ENCODE data around the gene SLC35D2. TPM values are rescaled to one million over a fixed set of nuclear protein-coding genes. Genes with fewer than 3 reads are reported as not detected.

Gene SLC35D2
- total RNA-seq, 1 experiment from 2014 or later, result 20.1 TPM

- Mint-ChIP-seq H3K9me3 (ENCODE audit: low read depth, unreplicated experiment) (no peaks in the 10 kb centered on the region), H3K4me3 (ENCODE audit: low read depth, unreplicated experiment) (no peak overlapping the region), H3K27ac (ENCODE audit: unreplicated experiment) (peak overlapping the region; percentile 39), H3K27me3 (ENCODE audit: unreplicated experiment) (no peaks in the 10 kb centered on the region), H3K4me1 (ENCODE audit: low read depth, unreplicated experiment) (peaks cover 10% of the 10 kb centered on the region), H3K36me3 (ENCODE audit: insufficient read depth, unreplicated experiment) (peaks cover 23% of the 10 kb centered on the region)
- intact Hi-C loops (cut with micrococcal nuclease; ENCODE audit: unreplicated experiment), result no loop called here
- CTCF ChIA-PET, result interaction anchor here (0.6 kb wide), 1 partner anchor 98 kb away, joined by 4 read pairs; no protein-coding TSS in a partner anchor
- BruUV-seq (replicated peaks), result no TSS peak
- DNase-seq, result no peak
- no peak for TF ChIP-seq CTCF (IDR thresholded peaks at IDR 0.05; ENCODE audit: unreplicated experiment)
Measured at GRCh38 chr9:96343515-96344360, 39.8 kb downstream of the SLC35D2 start.

- CTCF ChIA-PET, result no interaction called here
- intact Hi-C loops (cut with micrococcal nuclease; ENCODE audit: unreplicated experiment), result no loop called here
- no peaks in the 10 kb centered on the region for H3K27me3 Mint-ChIP-seq (ENCODE audit: unreplicated experiment)
- no peak overlapping the region for H3K27ac Mint-ChIP-seq (ENCODE audit: unreplicated experiment)
- H3K4me1 Mint-ChIP-seq (ENCODE audit: low read depth, unreplicated experiment), result peaks cover 10% of the 10 kb centered on the region
- BruUV-seq (replicated peaks), result no TSS peak
- no peak for TF ChIP-seq CTCF (IDR thresholded peaks at IDR 0.05; ENCODE audit: unreplicated experiment)
- no peaks in the 10 kb centered on the region for H3K9me3 Mint-ChIP-seq (ENCODE audit: low read depth, unreplicated experiment)
- H3K36me3 Mint-ChIP-seq (ENCODE audit: insufficient read depth, unreplicated experiment), result peaks cover 23% of the 10 kb centered on the region
- H3K4me3 Mint-ChIP-seq (ENCODE audit: low read depth, unreplicated experiment), result no peak overlapping the region
- DNase-seq, result no peak
Measured at GRCh38 chr9:96342571-96343245, 40.8 kb downstream of the SLC35D2 start.

GRCh38 chr9:96340707-96341106 is 42.8 kb downstream of the SLC35D2 start:
- Mint-ChIP-seq H3K27ac (ENCODE audit: unreplicated experiment) (no peak overlapping the region), H3K4me3 (ENCODE audit: low read depth, unreplicated experiment) (no peak overlapping the region), H3K36me3 (ENCODE audit: insufficient read depth, unreplicated experiment) (peaks cover 22% of the 10 kb centered on the region), H3K4me1 (ENCODE audit: low read depth, unreplicated experiment) (peaks cover 4% of the 10 kb centered on the region), H3K27me3 (ENCODE audit: unreplicated experiment) (no peaks in the 10 kb centered on the region), H3K9me3 (ENCODE audit: low read depth, unreplicated experiment) (no peaks in the 10 kb centered on the region)
- TF ChIP-seq CTCF (IDR thresholded peaks at IDR 0.05; ENCODE audit: unreplicated experiment), result no peak
- intact Hi-C loops (cut with micrococcal nuclease; ENCODE audit: unreplicated experiment), result no loop called here
- CTCF ChIA-PET, result no interaction called here
- DNase-seq, result no peak
- no TSS peak for BruUV-seq (replicated peaks)

- BruUV-seq (replicated peaks), result no TSS peak
Measured at GRCh38 chr9:96338299-96338698, 45.2 kb downstream of the SLC35D2 start.

More at GRCh38 chr9:96338299-96338698, 45.2 kb downstream of the SLC35D2 start:
- intact Hi-C loops (cut with micrococcal nuclease; ENCODE audit: unreplicated experiment), result loop anchor here (10.0 kb wide), 1 partner anchor 327 kb away; no protein-coding TSS in a partner anchor
- no peak overlapping the region for H3K27ac Mint-ChIP-seq (ENCODE audit: unreplicated experiment)
- peaks cover 8% of the 10 kb centered on the region for H3K4me1 Mint-ChIP-seq (ENCODE audit: low read depth, unreplicated experiment)
- CTCF ChIA-PET, result no interaction called here
- peaks cover 21% of the 10 kb centered on the region for H3K36me3 Mint-ChIP-seq (ENCODE audit: insufficient read depth, unreplicated experiment)
- TF ChIP-seq CTCF (IDR thresholded peaks at IDR 0.05; ENCODE audit: unreplicated experiment), result no peak
- H3K27me3 Mint-ChIP-seq (ENCODE audit: unreplicated experiment), result no peaks in the 10 kb centered on the region
- DNase-seq, result no peak
- H3K4me3 Mint-ChIP-seq (ENCODE audit: low read depth, unreplicated experiment), result no peak overlapping the region
- no peaks in the 10 kb centered on the region for H3K9me3 Mint-ChIP-seq (ENCODE audit: low read depth, unreplicated experiment)
